ENCODE data around the gene ATF6B.

DNA sequence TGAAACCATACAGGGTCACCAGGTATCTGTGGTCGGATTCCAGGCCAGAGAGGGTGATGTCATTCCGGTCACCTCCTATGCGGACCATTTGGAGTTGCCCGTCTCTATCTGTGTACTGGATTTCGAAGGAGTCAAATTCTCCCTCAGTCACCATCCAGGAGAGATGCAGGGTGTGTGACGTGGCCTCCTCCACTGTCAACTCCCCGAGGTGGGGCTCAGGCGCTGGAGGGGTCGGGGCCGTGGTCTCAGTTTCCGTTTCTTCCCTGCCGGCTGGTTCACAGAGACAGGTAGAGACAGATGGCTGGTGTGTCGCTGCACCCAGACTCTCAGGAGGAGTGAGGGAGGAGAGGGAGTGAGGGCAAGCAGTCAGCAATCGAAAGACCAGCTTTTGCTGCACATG lies 59.2 kb downstream of the ATF6B start:
- TF ChIP-seq CTCF (conservative IDR thresholded peaks at IDR 0.05; ENCODE audit: low read depth in 2 of 2) (no peak), JUNB (IDR thresholded peaks at IDR 0.05; ENCODE audit: unreplicated experiment) (no peak), POLR2AphosphoS5 (IDR thresholded peaks at IDR 0.05; ENCODE audit: low read depth) (no peak), EZH2 (IDR thresholded peaks at IDR 0.05; ENCODE audit: low read depth, unreplicated experiment) (no peak), EZH2phosphoT487 (IDR thresholded peaks at IDR 0.05; ENCODE audit: unreplicated experiment) (no peak), ZNF331 (CRISPR knock-in tag; IDR thresholded peaks at IDR 0.05; ENCODE audit: low read depth) (no peak), NANOG (IDR thresholded peaks at IDR 0.05; ENCODE audit: borderline replicate concordance) (no peak), ZNF114 (CRISPR knock-in tag; IDR thresholded peaks at IDR 0.05) (no peak), STAT1 (IDR thresholded peaks at IDR 0.05; ENCODE audit: unreplicated experiment) (no peak), ZNF462 (CRISPR knock-in tag; IDR thresholded peaks at IDR 0.05) (no peak), CREB1 (CRISPR knock-in tag; IDR thresholded peaks at IDR 0.05; ENCODE audit: low read depth) (no peak)
- TF ChIP-seq, protein P1, sequence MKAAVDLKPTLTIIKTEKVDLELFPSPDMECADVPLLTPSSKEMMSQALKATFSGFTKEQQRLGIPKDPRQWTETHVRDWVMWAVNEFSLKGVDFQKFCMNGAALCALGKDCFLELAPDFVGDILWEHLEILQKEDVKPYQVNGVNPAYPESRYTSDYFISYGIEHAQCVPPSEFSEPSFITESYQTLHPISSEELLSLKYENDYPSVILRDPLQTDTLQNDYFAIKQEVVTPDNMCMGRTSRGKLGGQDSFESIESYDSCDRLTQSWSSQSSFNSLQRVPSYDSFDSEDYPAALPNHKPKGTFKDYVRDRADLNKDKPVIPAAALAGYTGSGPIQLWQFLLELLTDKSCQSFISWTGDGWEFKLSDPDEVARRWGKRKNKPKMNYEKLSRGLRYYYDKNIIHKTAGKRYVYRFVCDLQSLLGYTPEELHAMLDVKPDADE (IDR thresholded peaks at IDR 0.05), result no peak
- TF ChIP-seq, protein P2, sequence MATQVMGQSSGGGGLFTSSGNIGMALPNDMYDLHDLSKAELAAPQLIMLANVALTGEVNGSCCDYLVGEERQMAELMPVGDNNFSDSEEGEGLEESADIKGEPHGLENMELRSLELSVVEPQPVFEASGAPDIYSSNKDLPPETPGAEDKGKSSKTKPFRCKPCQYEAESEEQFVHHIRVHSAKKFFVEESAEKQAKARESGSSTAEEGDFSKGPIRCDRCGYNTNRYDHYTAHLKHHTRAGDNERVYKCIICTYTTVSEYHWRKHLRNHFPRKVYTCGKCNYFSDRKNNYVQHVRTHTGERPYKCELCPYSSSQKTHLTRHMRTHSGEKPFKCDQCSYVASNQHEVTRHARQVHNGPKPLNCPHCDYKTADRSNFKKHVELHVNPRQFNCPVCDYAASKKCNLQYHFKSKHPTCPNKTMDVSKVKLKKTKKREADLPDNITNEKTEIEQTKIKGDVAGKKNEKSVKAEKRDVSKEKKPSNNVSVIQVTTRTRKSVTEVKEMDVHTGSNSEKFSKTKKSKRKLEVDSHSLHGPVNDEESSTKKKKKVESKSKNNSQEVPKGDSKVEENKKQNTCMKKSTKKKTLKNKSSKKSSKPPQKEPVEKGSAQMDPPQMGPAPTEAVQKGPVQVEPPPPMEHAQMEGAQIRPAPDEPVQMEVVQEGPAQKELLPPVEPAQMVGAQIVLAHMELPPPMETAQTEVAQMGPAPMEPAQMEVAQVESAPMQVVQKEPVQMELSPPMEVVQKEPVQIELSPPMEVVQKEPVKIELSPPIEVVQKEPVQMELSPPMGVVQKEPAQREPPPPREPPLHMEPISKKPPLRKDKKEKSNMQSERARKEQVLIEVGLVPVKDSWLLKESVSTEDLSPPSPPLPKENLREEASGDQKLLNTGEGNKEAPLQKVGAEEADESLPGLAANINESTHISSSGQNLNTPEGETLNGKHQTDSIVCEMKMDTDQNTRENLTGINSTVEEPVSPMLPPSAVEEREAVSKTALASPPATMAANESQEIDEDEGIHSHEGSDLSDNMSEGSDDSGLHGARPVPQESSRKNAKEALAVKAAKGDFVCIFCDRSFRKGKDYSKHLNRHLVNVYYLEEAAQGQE (IDR thresholded peaks at IDR 0.05; ENCODE audit: unreplicated experiment), result no peak

All from GM23338 (cell line).